Lung (tissue), 12 donors: Measurements from ENCODE around the gene UGT1A5. TPM values are rescaled to one million over a fixed set of nuclear protein-coding genes. Genes with fewer than 3 reads are reported as not detected.

ENCODE experiments used
- ATAC-seq: fragments of 200-7000 bp; cut with Tn5 transposase; one replicate; pipeline ENCODE4 v1.9.1; 2020; ENCODE audit warnings: moderate number of reproducible peaks; ENCODE audit not compliant: insufficient read depth, low FRiP score
- DNase-seq, 3 donors: peaks; one replicate each; pipeline ENCODE4 v3.0.0-alpha.2; 2013 to 2017
- H3K27ac ChIP-seq, 2 donors: one replicate each; pipeline ENCODE4 v1.5.1; 2013; ENCODE audit warnings: mild to moderate bottlenecking in 2 of 2, moderate library complexity in 2 of 2, control low read depth in 1 of 2, inconsistent platforms in 1 of 2, low read depth in 1 of 2, low read length in 1 of 2
- H3K27me3 ChIP-seq, 3 donors: one replicate each; pipeline ENCODE4 v1.5.1; 2013; ENCODE audit warnings: low read length in 2 of 3; ENCODE audit not compliant: control insufficient read depth in 3 of 3, insufficient read depth in 3 of 3
- H3K36me3 ChIP-seq, 4 donors: one replicate each; pipeline ENCODE4 v1.5.1; 2013; ENCODE audit warnings: low read length in 4 of 4, mild to moderate bottlenecking in 1 of 4, moderate library complexity in 1 of 4; ENCODE audit not compliant: control insufficient read depth in 4 of 4, insufficient read depth in 4 of 4
- H3K4me1 ChIP-seq, 5 donors: one replicate each; pipeline ENCODE4 v1.5.1; 2013; ENCODE audit warnings: low read length in 5 of 5, mild to moderate bottlenecking in 2 of 5, moderate library complexity in 1 of 5; ENCODE audit not compliant: control insufficient read depth in 5 of 5, insufficient read depth in 5 of 5
- H3K4me3 ChIP-seq: one replicate; pipeline ENCODE4 v1.5.1; 2013; ENCODE audit warnings: mild to moderate bottlenecking, control low read depth, moderate library complexity
- H3K9ac ChIP-seq, 2 donors: one replicate each; pipeline ENCODE4 v1.5.1; 2013; ENCODE audit warnings: low read length in 2 of 2, control low read depth in 1 of 2; ENCODE audit not compliant: insufficient read depth in 1 of 2
- H3K9me3 ChIP-seq, 4 donors: one replicate each; pipeline ENCODE4 v1.5.1; 2013; ENCODE audit warnings: low read length in 3 of 4, mild to moderate bottlenecking in 1 of 4, moderate library complexity in 1 of 4; ENCODE audit not compliant: control insufficient read depth in 4 of 4, insufficient read depth in 3 of 4
- CTCF ChIP-seq: IDR thresholded peaks from 2 replicates; pipeline ENCODE4 v1.5.1; 2012; ENCODE audit warnings: mild to moderate bottlenecking; ENCODE audit errors: control extremely low read depth, extremely low read depth
- WGBS, 2 donors: extraction: QIAGEN DNeasy Blood & Tissue Kit; methylation state at CpG; one replicate each; pipeline ENCODE4 v1.1.7; 2013; 5-methylcytosine and 5-hydroxymethylcytosine counted together
- polyA plus RNA-seq, 2 donors: library from polyadenylated mRNA; stranded (reverse); fragments of 200-250 nt; gene quantifications; one replicate each; pipeline ENCODE4 v1.2.1, GENCODE V29; 2013
- total RNA-seq, 2 donors: library from RNA; depleted of rRNA in 1 of 2; stranded (reverse); fragments of >200 nt in 1 of 2; gene quantifications; one replicate each; pipeline ENCODE4 v1.2.1, GENCODE V29; 2014 to 2021
- donor health status: control.
- donor health status: control.
- donor health status: Bipolar disorder and iron deficiency.
- donor health status: healthy.
- donor health status: DM: yes; HTN: yes; CAD: no.

Gene UGT1A5
- total and polyA plus RNA-seq, 4 donors: 0.34 TPM; not detected in 3

DNA sequence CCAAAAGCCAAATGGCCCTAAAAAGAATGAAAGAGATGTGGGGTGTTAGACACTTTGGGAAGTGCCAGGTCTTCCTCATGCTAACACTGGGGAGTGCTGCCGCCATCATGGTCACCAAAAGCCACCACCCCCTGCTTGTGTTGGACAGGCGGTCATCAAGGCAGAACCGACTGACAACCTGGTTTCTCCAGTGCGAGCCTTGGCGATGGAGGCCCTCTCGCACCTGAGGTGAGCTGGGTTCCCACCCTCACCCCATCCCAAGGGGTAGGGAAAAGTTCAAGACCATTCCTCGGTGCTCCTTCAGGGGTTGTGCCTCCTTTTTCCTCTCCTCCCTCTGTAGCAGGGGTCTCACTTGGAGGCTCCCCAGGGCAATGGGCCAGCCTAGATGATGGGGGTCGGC is 99.0 kb downstream of the UGT1A5 start:
- no peak for TF ChIP-seq CTCF
- Histone ChIP-seq H3K9me3 (peaks cover 0 to 2% (median 0%) of the 10 kb centered on the region in 4 donors), H3K27ac (no peak overlapping the region), H3K27me3 (no peaks in the 10 kb centered on the region), H3K9ac (no peak overlapping the region), H3K36me3 (no peaks in the 10 kb centered on the region), H3K4me3 (no peak overlapping the region), H3K4me1 (no peaks in the 10 kb centered on the region)
- no peak for DNase-seq
- ATAC-seq: no peak
- 87 to 96% methylated on average over 8 of the region's 8 CpGs for WGBS, 2 donors

DNA sequence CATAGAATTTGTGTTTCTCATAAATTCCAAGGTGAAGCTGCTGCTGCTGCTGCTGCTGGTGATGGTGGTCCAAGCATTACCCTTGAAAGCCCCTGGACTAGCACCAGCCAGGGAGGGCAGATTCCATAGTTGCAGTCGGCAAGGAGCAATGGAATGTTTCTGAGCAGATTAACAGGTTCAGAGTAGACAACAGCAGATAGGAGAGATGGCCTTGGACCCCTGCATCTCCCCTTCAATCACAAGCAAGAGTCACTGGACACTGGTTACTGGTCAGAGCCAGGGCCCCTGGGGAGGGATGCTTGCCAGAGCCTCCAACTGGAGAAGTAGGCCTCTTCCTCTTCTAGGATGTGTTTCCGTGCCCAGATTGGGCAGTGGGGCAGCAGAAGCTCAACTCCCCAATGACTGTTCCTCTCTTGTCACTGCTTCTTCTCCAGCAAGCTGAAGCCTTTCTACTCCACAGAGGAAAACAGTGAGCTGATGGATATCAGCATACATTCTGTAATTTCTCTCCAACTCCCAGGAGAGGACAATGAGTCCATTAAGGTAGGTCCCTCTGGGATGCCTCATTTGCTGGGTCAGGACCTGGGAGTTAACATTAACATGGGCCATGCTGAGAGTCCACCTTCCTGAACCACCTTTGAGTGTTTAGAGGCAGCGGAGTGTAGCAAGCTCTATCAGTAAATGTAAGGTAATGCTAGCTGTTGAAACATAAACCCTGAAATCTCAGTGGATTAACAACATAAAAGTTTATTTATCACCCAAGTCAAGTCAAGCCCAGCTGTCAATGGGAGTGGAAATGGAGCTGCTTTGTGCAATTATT is 100.7 kb downstream of the UGT1A5 start:
- Histone ChIP-seq H3K27me3 (no peaks in the 10 kb centered on the region), H3K4me3 (no peak overlapping the region), H3K4me1 (no peaks in the 10 kb centered on the region), H3K27ac (no peak overlapping the region), H3K36me3 (no peaks in the 10 kb centered on the region), H3K9ac (no peak overlapping the region), H3K9me3 (peaks cover 0 to 2% (median 0%) of the 10 kb centered on the region in 4 donors)
- WGBS, 2 donors: 85 to 88% methylated on average over 3 of the region's 3 CpGs
- ATAC-seq (no peak), DNase-seq (no peak)
- TF ChIP-seq CTCF: no peak

DNA sequence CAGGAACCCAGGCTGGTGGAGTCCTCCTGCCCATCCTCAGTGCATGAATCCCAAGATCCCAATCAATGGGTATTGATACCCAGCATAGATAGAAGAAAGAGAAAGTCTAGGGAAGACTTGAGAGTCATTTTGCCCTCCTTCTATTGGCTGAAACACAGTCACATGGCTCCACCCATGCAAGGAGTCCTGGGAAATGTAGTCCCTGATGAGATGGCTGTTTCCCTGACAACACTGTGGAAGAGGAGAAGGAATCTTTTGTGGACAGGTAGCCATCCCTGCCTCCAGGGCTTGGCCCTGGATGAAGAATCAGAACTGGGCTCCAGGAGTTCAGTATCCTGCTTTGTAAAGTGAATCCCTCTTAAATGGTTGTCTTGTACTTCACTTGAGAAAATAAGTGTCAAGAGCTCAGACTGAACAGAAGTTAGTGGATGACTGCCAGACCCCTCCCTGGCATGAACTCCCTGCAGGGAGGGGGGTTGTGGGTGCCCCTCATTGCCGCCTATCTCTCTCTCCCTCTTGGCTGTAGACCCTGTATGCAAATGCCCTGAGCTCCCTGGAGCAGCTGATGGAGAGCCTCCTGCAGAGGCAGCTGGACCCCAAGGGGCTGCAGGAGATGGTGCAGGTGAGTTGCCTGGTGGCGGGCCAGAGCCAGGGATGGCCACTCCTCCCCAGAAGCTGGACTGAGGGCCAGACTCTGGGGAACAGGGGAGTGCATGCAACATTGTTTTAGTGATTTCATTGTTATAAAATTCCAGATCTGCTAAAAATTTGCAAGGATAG is 101.5 kb downstream of the UGT1A5 start:
- no peak overlapping the region for H3K9ac ChIP-seq
- no peak for DNase-seq
- H3K4me1 ChIP-seq: no peaks in the 10 kb centered on the region
- H3K27ac ChIP-seq: no peak overlapping the region
- no peak for TF ChIP-seq CTCF
- 69 to 82% methylated on average over 2 of the region's 2 CpGs for WGBS, 2 donors
- H3K9me3 ChIP-seq: peaks cover 0 to 3% (median 0%) of the 10 kb centered on the region in 4 donors
- no peak for ATAC-seq
- no peak overlapping the region for H3K4me3 ChIP-seq
- no peaks in the 10 kb centered on the region for H3K27me3 ChIP-seq
- no peaks in the 10 kb centered on the region for H3K36me3 ChIP-seq
